Smooth muscle cell (in vitro differentiated cells): Measurements from ENCODE around the gene ATP11A. TPM values are rescaled to one million over a fixed set of nuclear protein-coding genes. Genes with fewer than 3 reads are reported as not detected.

Experiments
- DNase-seq: peaks from one replicate; lab custom pipeline; 2025; ENCODE audit not compliant: unreplicated experiment; lab: John Stamatoyannopoulos, UW
- H2AFZ ChIP-seq: fragments of 200-600 bp; sonication (generic); 2 replicates; pipeline ENCODE4 v1.6.0; 2016; ENCODE audit warnings: antibody characterized with exemption, low read depth, mild to moderate bottlenecking
- H3F3A ChIP-seq: fragments of 200-600 bp; sonication (generic); 2 replicates; pipeline ENCODE4 v1.6.0; 2017; ENCODE audit warnings: antibody characterized with exemption, low read depth
- H3K27ac ChIP-seq: fragments of 200-600 bp; sonication (generic); 2 replicates; pipeline ENCODE4 v1.5.1; 2016; ENCODE audit warnings: low read depth, mild to moderate bottlenecking
- H3K27me3 ChIP-seq: fragments of 200-600 bp; sonication (generic); 2 replicates; pipeline ENCODE4 v1.6.1; 2016; ENCODE audit warnings: low read depth, mild to moderate bottlenecking
- H3K36me3 ChIP-seq: fragments of 200-600 bp; sonication (generic); 2 replicates; pipeline ENCODE4 v1.5.1; 2016; ENCODE audit warnings: low read depth
- H3K4me1 ChIP-seq: fragments of 200-600 bp; sonication (generic); 2 replicates; pipeline ENCODE4 v1.5.1; 2016; ENCODE audit warnings: low read depth
- H3K4me2 ChIP-seq: fragments of 200-600 bp; sonication (generic); 2 replicates; pipeline ENCODE4 v1.6.0; 2016; ENCODE audit warnings: mild to moderate bottlenecking
- H3K4me3 ChIP-seq: fragments of 200-600 bp; sonication (generic); 2 replicates; pipeline ENCODE4 v1.5.1; 2016; ENCODE audit warnings: mild to moderate bottlenecking
- H3K79me2 ChIP-seq: fragments of 200-600 bp; sonication (generic); 2 replicates; pipeline ENCODE4 v1.6.0; 2016; ENCODE audit warnings: low read depth, mild to moderate bottlenecking
- H3K9ac ChIP-seq: fragments of 200-600 bp; sonication (generic); 2 replicates; pipeline ENCODE4 v1.6.0; 2016; ENCODE audit warnings: low read depth
- H3K9me3 ChIP-seq: fragments of 200-600 bp; sonication (generic); replicated peaks from 2 replicates; pipeline ENCODE4 v1.5.1; 2016; ENCODE audit warnings: low read depth
- H4K20me1 ChIP-seq: fragments of 200-600 bp; sonication (generic); 2 replicates; pipeline ENCODE4 v1.6.0; 2016; ENCODE audit warnings: low read depth
- WGBS: methylation state at CpG from one replicate; pipeline ENCODE4 v1.1.7; 2016; ENCODE audit warnings: low lambda C conversion rate; 5-methylcytosine and 5-hydroxymethylcytosine counted together
- polyA plus RNA-seq: library from polyadenylated mRNA; unstranded; fragments of >200 nt; fragmentation: Nextera tagmentation; extraction: Ambion mirVana; gene quantifications from 2 replicates; pipeline ENCODE4 v1.2.1, GENCODE V29; 2016
- total RNA-seq: library from RNA; depleted of rRNA; stranded (reverse); fragments of >200 nt; gene quantifications from 2 replicates; pipeline ENCODE4 v1.2.3, GENCODE V29; 2014
- TF ChIP-seq, protein P1 (sequence below): fragments of 200-600 bp; sonication (generic); IDR thresholded peaks from 2 replicates; pipeline ENCODE4 v1.5.1; 2017; ENCODE audit warnings: borderline replicate concordance, mild to moderate bottlenecking, antibody characterized with exemption; ENCODE audit not compliant: insufficient read depth, poor library complexity, severe bottlenecking

Gene ATP11A
- total and polyA plus RNA-seq, 2 experiments from 2014 or later, result 6.5 to 7.5 TPM

DNA sequence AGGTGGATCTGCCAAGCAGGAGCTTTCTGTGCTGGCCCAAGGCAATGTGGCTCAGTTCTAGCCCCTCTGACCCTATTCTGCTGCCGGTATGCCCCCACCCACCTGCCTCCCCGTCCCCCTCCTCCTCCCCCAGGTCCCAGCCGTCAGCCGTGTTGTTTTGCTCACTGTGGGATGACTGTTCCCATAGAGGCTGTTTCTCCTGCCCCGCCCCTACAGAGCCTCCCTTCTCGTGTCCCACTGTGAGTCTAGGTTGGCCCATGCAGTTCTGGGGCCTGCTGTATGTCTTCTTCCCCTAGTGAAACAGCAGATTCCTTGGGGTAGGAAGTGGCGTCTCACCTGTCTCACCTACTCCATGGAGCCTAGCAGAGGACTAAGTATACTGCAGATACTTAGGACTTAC, 48.8 kb downstream of the ATP11A start:
- Histone ChIP-seq H3K27ac (no peak overlapping the region), H3K27me3 (no peaks in the 10 kb centered on the region), H3K36me3 (no peaks in the 10 kb centered on the region), H3K9me3 (no peaks in the 10 kb centered on the region), H3K4me2 (no peak overlapping the region), H3K4me1 (peaks cover 15% of the 10 kb centered on the region), H3F3A (peaks cover 10% of the 10 kb centered on the region), H3K79me2 (peaks cover 32% of the 10 kb centered on the region), H3K4me3 (no peak overlapping the region), H2AFZ (no peak overlapping the region), H4K20me1 (peaks cover 12% of the 10 kb centered on the region), H3K9ac (no peak overlapping the region)
- 99% methylated on average over 6 of the region's 7 CpGs for WGBS
- no peak for DNase-seq
- TF ChIP-seq, protein P1, sequence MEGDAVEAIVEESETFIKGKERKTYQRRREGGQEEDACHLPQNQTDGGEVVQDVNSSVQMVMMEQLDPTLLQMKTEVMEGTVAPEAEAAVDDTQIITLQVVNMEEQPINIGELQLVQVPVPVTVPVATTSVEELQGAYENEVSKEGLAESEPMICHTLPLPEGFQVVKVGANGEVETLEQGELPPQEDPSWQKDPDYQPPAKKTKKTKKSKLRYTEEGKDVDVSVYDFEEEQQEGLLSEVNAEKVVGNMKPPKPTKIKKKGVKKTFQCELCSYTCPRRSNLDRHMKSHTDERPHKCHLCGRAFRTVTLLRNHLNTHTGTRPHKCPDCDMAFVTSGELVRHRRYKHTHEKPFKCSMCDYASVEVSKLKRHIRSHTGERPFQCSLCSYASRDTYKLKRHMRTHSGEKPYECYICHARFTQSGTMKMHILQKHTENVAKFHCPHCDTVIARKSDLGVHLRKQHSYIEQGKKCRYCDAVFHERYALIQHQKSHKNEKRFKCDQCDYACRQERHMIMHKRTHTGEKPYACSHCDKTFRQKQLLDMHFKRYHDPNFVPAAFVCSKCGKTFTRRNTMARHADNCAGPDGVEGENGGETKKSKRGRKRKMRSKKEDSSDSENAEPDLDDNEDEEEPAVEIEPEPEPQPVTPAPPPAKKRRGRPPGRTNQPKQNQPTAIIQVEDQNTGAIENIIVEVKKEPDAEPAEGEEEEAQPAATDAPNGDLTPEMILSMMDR, result no peak

DNA sequence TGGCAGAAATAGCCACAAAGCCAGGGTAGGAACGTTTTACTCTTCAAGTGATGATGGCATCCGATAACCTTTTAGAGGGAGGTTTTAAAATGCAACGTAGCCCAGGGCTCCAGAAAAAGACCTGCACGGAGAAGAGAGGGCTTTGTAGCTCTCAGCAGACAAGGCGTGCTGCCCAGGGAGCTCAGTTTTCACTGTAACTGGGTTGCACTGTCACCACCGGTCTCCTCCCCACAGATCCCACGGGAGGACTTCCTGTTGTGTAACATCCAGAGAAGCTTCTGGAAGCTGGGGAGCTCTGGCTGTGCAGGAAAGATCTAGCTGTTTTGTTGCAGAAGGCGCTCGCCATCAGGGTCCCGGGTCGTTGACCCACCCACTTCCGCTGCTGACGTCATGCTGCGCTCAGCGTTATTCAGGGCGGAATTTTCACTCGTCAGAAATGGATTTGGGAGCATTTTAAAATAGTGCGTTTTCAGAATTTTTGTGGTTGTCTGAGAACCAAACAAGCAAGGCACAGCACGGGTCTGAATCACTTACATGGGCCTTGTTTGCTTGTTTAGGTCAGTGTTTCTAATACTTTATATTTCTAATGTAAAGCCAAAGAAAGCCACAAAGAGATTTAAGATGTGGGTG, 50.8 kb downstream of the ATP11A start:
- 17% methylated on average over 19 of the region's 19 CpGs for WGBS
- TF ChIP-seq, protein P1, result no peak
- peaks cover 18% of the 10 kb centered on the region for H3F3A ChIP-seq
- no peaks in the 10 kb centered on the region for H3K27me3 ChIP-seq
- no peaks in the 10 kb centered on the region for H3K9me3 ChIP-seq
- H3K4me3 ChIP-seq, result no peak overlapping the region
- H3K27ac ChIP-seq, result peak overlapping the region; percentile 84
- peak overlapping the region; percentile 74 for H3K9ac ChIP-seq
- H3K4me2 ChIP-seq, result peak overlapping the region; percentile 75
- peaks cover 11% of the 10 kb centered on the region for H3K4me1 ChIP-seq
- H4K20me1 ChIP-seq, result peaks cover 26% of the 10 kb centered on the region
- no peaks in the 10 kb centered on the region for H3K36me3 ChIP-seq
- no peak overlapping the region for H2AFZ ChIP-seq
- H3K79me2 ChIP-seq, result peaks cover 36% of the 10 kb centered on the region
- peak; percentile 64 for DNase-seq

DNA sequence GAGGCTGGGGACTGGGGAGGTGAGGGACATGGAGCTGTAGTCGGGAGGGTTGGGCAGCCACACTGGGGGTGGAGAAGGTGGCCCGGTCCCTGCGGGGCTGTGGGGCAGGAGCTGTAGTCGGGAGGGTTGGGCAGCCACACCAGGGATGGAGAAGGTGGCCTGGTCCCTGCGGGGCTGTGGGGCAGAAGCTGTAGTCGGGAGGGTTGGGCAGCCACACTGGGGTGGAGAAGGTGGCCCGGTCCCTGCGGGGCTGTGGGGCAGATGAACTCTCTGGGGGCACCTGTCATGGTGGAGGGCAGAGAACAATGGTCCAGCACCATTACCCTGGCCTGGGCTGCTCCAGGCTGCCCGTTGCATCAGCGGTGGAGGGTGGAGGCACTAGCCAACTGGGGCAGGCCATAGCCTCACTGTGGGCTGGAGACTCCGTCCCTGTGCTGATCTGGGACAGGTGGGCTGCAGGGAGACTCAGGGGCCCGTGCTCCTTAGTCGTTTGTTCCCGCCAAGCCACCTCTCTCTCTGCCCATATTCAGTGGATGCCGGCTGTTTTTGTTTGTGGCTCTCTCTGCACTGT, 51.4 kb downstream of the ATP11A start:
- no peak overlapping the region for H2AFZ ChIP-seq
- no peaks in the 10 kb centered on the region for H3K27me3 ChIP-seq
- H3K36me3 ChIP-seq, result no peaks in the 10 kb centered on the region
- peak overlapping the region; percentile 74 for H3K9ac ChIP-seq
- DNase-seq, result no peak
- H3K79me2 ChIP-seq, result peaks cover 42% of the 10 kb centered on the region
- peaks cover 32% of the 10 kb centered on the region for H4K20me1 ChIP-seq
- H3K4me3 ChIP-seq, result no peak overlapping the region
- H3F3A ChIP-seq, result peaks cover 18% of the 10 kb centered on the region
- no peaks in the 10 kb centered on the region for H3K9me3 ChIP-seq
- TF ChIP-seq, protein P1, result no peak
- H3K4me1 ChIP-seq, result peaks cover 11% of the 10 kb centered on the region
- peak overlapping the region; percentile 75 for H3K4me2 ChIP-seq
- peak overlapping the region; percentile 84 for H3K27ac ChIP-seq
- 65% methylated on average over 14 of the region's 15 CpGs for WGBS
